H1 (cell line): ENCODE results near the gene MICALL1. TPM values are rescaled to one million over a fixed set of nuclear protein-coding genes. Genes with fewer than 3 reads are reported as not detected.

Experiments used
- CTCF ChIA-PET: fragments of 300-600 bp; sonication (Branson Sonifier 250); formaldehyde crosslinking; loops from one replicate; lab custom pipeline; 2021; ENCODE audit not compliant: partially characterized antibody; lab: Charles Lee
- POLR2A ChIA-PET: fragments of 300-600 bp; sonication (Branson Sonifier 250); formaldehyde crosslinking; loops from one replicate; lab custom pipeline; 2021; ENCODE audit warnings: inconsistent platforms; ENCODE audit not compliant: partially characterized antibody; lab: Charles Lee
- DNase-seq, 2 experiments: peaks; one replicate each; pipeline versions ENCODE4 v3.0.0 to v3.0.0-alpha.2; 2010 to 2022; ENCODE audit warnings: low spot score in 2 of 2, low read depth in 1 of 2, mixed read lengths in 1 of 2
- FAIRE-seq: peaks from 2 replicates; lab custom pipeline; 2011; peaks lifted over from hg19 to GRCh38; lab: Jason Lieb, UNC
- H2AFZ ChIP-seq: 2 replicates; pipeline ENCODE4 v1.8.1; 2012; ENCODE audit warnings: low read length, inconsistent platforms
- H2AK5ac ChIP-seq: 2 replicates; pipeline ENCODE4 v1.6.1; 2013; ENCODE audit warnings: low read depth, low read length
- H2BK120ac ChIP-seq: replicated peaks from 2 replicates; pipeline ENCODE3; 2013; ENCODE audit warnings: low read depth, low read length, inconsistent platforms
- H2BK12ac ChIP-seq: 2 replicates; pipeline ENCODE4 v1.6.1; 2013; ENCODE audit warnings: low read depth, low read length
- H2BK15ac ChIP-seq: 2 replicates; pipeline ENCODE4 v1.6.1; 2013; ENCODE audit warnings: low read length
- H2BK20ac ChIP-seq: 2 replicates; pipeline ENCODE4 v1.6.1; 2013; ENCODE audit warnings: low read length
- H2BK5ac ChIP-seq: 2 replicates; pipeline ENCODE4 v1.6.1; 2013; ENCODE audit warnings: low read depth, low read length
- H3K14ac ChIP-seq: 2 replicates; pipeline ENCODE4 v1.6.1; 2013; ENCODE audit warnings: inconsistent platforms; ENCODE audit not compliant: insufficient read length
- H3K18ac ChIP-seq: 2 replicates; pipeline ENCODE4 v1.6.1; 2013; ENCODE audit warnings: low read length; ENCODE audit errors: extremely low read depth
- H3K23ac ChIP-seq: 2 replicates; pipeline ENCODE4 v1.6.1; 2013; ENCODE audit warnings: inconsistent platforms; ENCODE audit not compliant: insufficient read length
- H3K23me2 ChIP-seq: 2 replicates; pipeline ENCODE4 v1.6.1; 2013; ENCODE audit warnings: low read depth, low read length
- H3K27ac ChIP-seq: 2 replicates; pipeline ENCODE4 v1.6.1; 2011; ENCODE audit warnings: low read depth, low read length, inconsistent platforms
- H3K27me3 ChIP-seq, 4 experiments: replicated peaks in 1 of 4; 1 replicate in 1 of 4; 2 replicates in 3 of 4; pipeline versions ENCODE4 v1.6.1 to v1.8.1; 2011 to 2013; ENCODE audit warnings: low read length in 3 of 4, mild to moderate bottlenecking in 3 of 4, inconsistent platforms in 2 of 4, mixed read lengths in 2 of 4, moderate library complexity in 1 of 4; ENCODE audit not compliant: control insufficient read depth in 3 of 4, insufficient read depth in 3 of 4; ENCODE audit errors: extremely low read depth in 1 of 4
- H3K36me3 ChIP-seq, 4 experiments: 2 replicates each; pipeline versions ENCODE4 v1.6.1 to v1.8.1; 2011 to 2013; ENCODE audit warnings: mild to moderate bottlenecking in 4 of 4, low read length in 3 of 4, moderate library complexity in 2 of 4, control low read depth in 1 of 4, inconsistent platforms in 1 of 4; ENCODE audit not compliant: insufficient read depth in 4 of 4, control insufficient read depth in 2 of 4
- H3K4ac ChIP-seq: replicated peaks from 2 replicates; pipeline ENCODE3; 2013; ENCODE audit warnings: low read length, low read depth, mixed read lengths, inconsistent platforms; ENCODE audit not compliant: insufficient read length
- H3K4me1 ChIP-seq, 4 experiments: replicated peaks in 1 of 4; 1 replicate in 1 of 4; 2 replicates in 3 of 4; pipeline versions ENCODE4 v1.6.1 to v1.8.1; 2011 to 2013; ENCODE audit warnings: low read length in 3 of 4, inconsistent platforms in 2 of 4, mixed read lengths in 1 of 4; ENCODE audit not compliant: insufficient read depth in 4 of 4, control insufficient read depth in 3 of 4
- H3K4me2 ChIP-seq, 2 experiments: 2 replicates each; pipeline versions ENCODE4 v1.6.1 to v1.8.1; 2011 to 2013; ENCODE audit warnings: low read depth in 2 of 2, low read length in 2 of 2, control low read depth in 1 of 2, inconsistent platforms in 1 of 2, mild to moderate bottlenecking in 1 of 2; ENCODE audit not compliant: insufficient read depth in 1 of 2
- H3K4me3 ChIP-seq, 4 experiments: fragments of 200-600, 300-600 bp in 1 of 4; sonication (generic), shearing (Covaris generic), sonication (Bioruptor Twin) in 1 of 4; 2 replicates each; pipeline versions ENCODE4 v1.5.1 to v1.8.1; 2011 to 2016; ENCODE audit warnings: low read length in 4 of 4, low read depth in 3 of 4, control low read depth in 2 of 4, inconsistent platforms in 2 of 4, mild to moderate bottlenecking in 2 of 4, mixed read lengths in 1 of 4, moderate library complexity in 1 of 4; ENCODE audit not compliant: insufficient read depth in 2 of 4; ENCODE audit errors: extremely low read depth in 1 of 4
- H3K56ac ChIP-seq: replicated peaks from 2 replicates; pipeline ENCODE3; 2013; ENCODE audit warnings: low read depth, mild to moderate bottlenecking, mixed read lengths, low read length, inconsistent platforms; ENCODE audit not compliant: insufficient read length
- H3K79me1 ChIP-seq: 2 replicates; pipeline ENCODE4 v1.6.1; 2013; ENCODE audit warnings: low read depth, low read length, control low read depth
- H3K79me2 ChIP-seq, 2 experiments: 2 replicates each; pipeline versions ENCODE4 v1.6.1 to v1.8.1; 2012 to 2013; ENCODE audit warnings: low read length in 2 of 2, mild to moderate bottlenecking in 2 of 2, inconsistent platforms in 1 of 2; ENCODE audit not compliant: insufficient read depth in 2 of 2, control insufficient read depth in 1 of 2
- H3K9ac ChIP-seq, 4 experiments: replicated peaks in 1 of 4; 1 replicate in 1 of 4; 2 replicates in 3 of 4; pipeline versions ENCODE4 v1.6.1 to v1.8.1; 2011 to 2013; ENCODE audit warnings: low read depth in 3 of 4, low read length in 3 of 4, control low read depth in 2 of 4, mild to moderate bottlenecking in 2 of 4, moderate library complexity in 2 of 4, inconsistent platforms in 1 of 4; ENCODE audit errors: extremely low read depth in 1 of 4
- H3K9me3 ChIP-seq, 2 experiments: 2 replicates each; pipeline versions ENCODE4 v1.6.1 to v1.8.1; 2012 to 2013; ENCODE audit warnings: mild to moderate bottlenecking in 2 of 2, moderate library complexity in 2 of 2, control low read depth in 1 of 2, inconsistent platforms in 1 of 2, low read depth in 1 of 2, low read length in 1 of 2, mixed read lengths in 1 of 2; ENCODE audit not compliant: insufficient read depth in 2 of 2
- H4K20me1 ChIP-seq, 2 experiments: replicated peaks in 1 of 2; 2 replicates each; pipeline versions ENCODE3 to v1.8.1; 2011 to 2013; ENCODE audit warnings: inconsistent platforms in 2 of 2, low read length in 2 of 2, mild to moderate bottlenecking in 1 of 2; ENCODE audit not compliant: insufficient read depth in 2 of 2, control insufficient read depth in 1 of 2
- H4K5ac ChIP-seq: 2 replicates; pipeline ENCODE4 v1.6.1; 2013; ENCODE audit warnings: low read length, low read depth, mixed read lengths, inconsistent platforms; ENCODE audit not compliant: insufficient read length
- H4K8ac ChIP-seq: 2 replicates; pipeline ENCODE4 v1.8.0; 2013; ENCODE audit warnings: mild to moderate bottlenecking, moderate library complexity, low read length, inconsistent platforms; ENCODE audit not compliant: insufficient read depth; ENCODE audit errors: extremely low read depth
- H4K91ac ChIP-seq: replicated peaks from 2 replicates; pipeline ENCODE3; 2013; ENCODE audit warnings: low read length, mixed read lengths, inconsistent platforms; ENCODE audit not compliant: insufficient read length
- CBX8 ChIP-seq: fragments of 300-800, 300-1000 bp; sonication (generic); IDR thresholded peaks from 2 replicates; pipeline ENCODE4 v1.7.1; 2016; ENCODE audit warnings: low read depth, low read length, borderline replicate concordance
- EP300 ChIP-seq, 2 experiments: IDR thresholded peaks; 1 replicate in 1 of 2; 2 replicates in 1 of 2; pipeline ENCODE4 v1.6.1; 2011 to 2012; ENCODE audit warnings: low read depth in 2 of 2, low read length in 2 of 2, mild to moderate bottlenecking in 2 of 2, borderline replicate concordance in 1 of 2, inconsistent platforms in 1 of 2, moderate library complexity in 1 of 2
- EZH2 ChIP-seq: fragments of 200-600 bp; sonication (generic); IDR thresholded peaks from 2 replicates; pipeline ENCODE4 v1.7.1; 2012; ENCODE audit warnings: low read depth, mild to moderate bottlenecking, moderate library complexity, low read length, inconsistent platforms; ENCODE audit not compliant: severe bottlenecking
- FOSL1 ChIP-seq: IDR thresholded peaks from 2 replicates; pipeline ENCODE4 v1.6.1; 2011; ENCODE audit warnings: mild to moderate bottlenecking, low read depth, low read length, moderate library complexity; ENCODE audit not compliant: insufficient read depth
- NANOG ChIP-seq: IDR thresholded peaks from 2 replicates; pipeline ENCODE4 v1.6.1; 2011; ENCODE audit warnings: low read length, low read depth, mild to moderate bottlenecking, inconsistent platforms; ENCODE audit not compliant: insufficient read depth, poor library complexity, severe bottlenecking
- POLR2A ChIP-seq, 2 experiments: IDR thresholded peaks; 1 replicate in 1 of 2; 2 replicates in 1 of 2; pipeline ENCODE4 v1.6.1; 2011; ENCODE audit warnings: low read depth in 2 of 2, low read length in 2 of 2, mild to moderate bottlenecking in 2 of 2; ENCODE audit errors: control extremely low read depth in 1 of 2
- RBBP5 ChIP-seq: IDR thresholded peaks from 2 replicates; pipeline ENCODE4 v1.7.1; 2012; ENCODE audit warnings: low read depth, mild to moderate bottlenecking, inconsistent platforms, low read length, moderate library complexity, borderline replicate concordance
- RXRA ChIP-seq: IDR thresholded peaks from 2 replicates; pipeline ENCODE4 v1.6.1; 2011; ENCODE audit warnings: low read depth, mild to moderate bottlenecking, low read length, moderate library complexity; ENCODE audit not compliant: insufficient read depth
- TCF12 ChIP-seq: IDR thresholded peaks from 2 replicates; pipeline ENCODE4 v1.6.1; 2011; ENCODE audit warnings: low read depth, mild to moderate bottlenecking, low read length
- WGBS, 2 experiments: shearing (Covaris generic) in 1 of 2; methylation state at CpG; one replicate each; pipeline versions ENCODE4 v1.1.6 to v1.1.7; 2013 to 2015; ENCODE audit warnings: low lambda C conversion rate in 2 of 2, mixed read lengths in 2 of 2, inconsistent platforms in 1 of 2, low coverage in 1 of 2, missing lambda C conversion rate in 1 of 2; ENCODE audit not compliant: insufficient replicate concordance in 2 of 2, insufficient coverage in 1 of 2, insufficient read length in 1 of 2; ENCODE audit errors: extremely low coverage in 1 of 2, missing lambda C conversion rate in 1 of 2; 5-methylcytosine and 5-hydroxymethylcytosine counted together
- polyA plus RNA-seq, 7 experiments: library from polyadenylated mRNA; depleted of rRNA in 3 of 7; stranded (reverse) in 5 of 7; unstranded in 2 of 7; fragments of >200 nt in 5 of 7; fragments of 200-250 nt in 2 of 7; gene quantifications; 1 replicate in 5 of 7; 2 replicates in 1 of 7; 4 replicates in 1 of 7; pipeline versions ENCODE4 v1.2.1 to v1.2.3, GENCODE V29; 2011 to 2013; ENCODE audit warnings: missing spikeins in 2 of 7, mixed read lengths in 2 of 7
- total RNA-seq: library from RNA; stranded (reverse); fragmentation: NEBNext Ultra II Directional; extraction: Animal tissue kit (Norgen Biotek cat#: 25700); gene quantifications from 2 replicates; pipeline ENCODE4 v1.2.1, GENCODE V29; 2021
- TF ChIP-seq, protein P1 (sequence below): IDR thresholded peaks from 2 replicates; pipeline ENCODE4 v1.6.1; 2012; ENCODE audit warnings: inconsistent platforms

MICALL1 gene
- total and polyA plus RNA-seq, 2 of the 8 experiments (the other 6 are each of a cell fraction or from before 2014, with no cell fraction given), result 17.7 to 32.1 TPM

DNA sequence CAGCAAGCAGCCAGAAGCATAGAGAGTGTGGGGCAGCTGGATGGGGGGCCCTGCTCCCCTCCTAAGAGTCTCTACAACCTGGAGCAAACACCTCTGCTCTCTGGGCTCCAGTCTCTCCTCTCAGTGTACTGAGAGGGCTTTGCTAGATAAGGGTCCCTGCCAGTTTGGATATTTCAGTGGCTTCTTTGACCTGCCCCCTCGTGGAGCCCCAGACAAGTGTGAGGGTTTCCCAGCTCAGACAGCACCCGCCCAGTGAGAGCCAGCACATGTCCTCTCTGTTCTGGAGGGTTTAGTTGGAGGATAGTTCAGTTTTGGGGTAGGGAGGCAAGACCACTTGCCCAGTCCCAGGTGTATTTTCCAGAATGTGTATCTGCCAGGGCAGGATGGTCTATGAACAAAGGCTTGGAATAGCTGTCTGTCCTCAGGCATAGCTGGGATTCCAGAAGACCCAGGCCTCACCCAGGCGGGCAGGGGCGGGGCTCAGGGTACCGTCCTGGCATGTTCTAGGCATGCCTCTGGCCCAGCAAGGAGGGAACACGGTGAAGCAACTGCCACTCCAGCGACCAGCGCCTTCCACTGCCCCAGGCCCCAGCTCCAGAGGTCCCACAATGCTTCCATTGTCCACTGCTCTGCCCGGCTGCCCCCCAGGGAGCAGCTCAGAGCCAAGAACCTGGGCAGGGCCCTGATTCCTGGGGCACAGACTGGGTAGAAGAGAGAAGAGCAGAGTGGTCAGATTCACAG is 7.5 kb upstream of the MICALL1 start:
- Histone ChIP-seq H3K9ac (no peak overlapping the region), H3K23me2 (no peaks in the 10 kb centered on the region), H3K27me3 (no peaks in the 10 kb centered on the region), H3K23ac (no peak overlapping the region), H3K4me3 (no peak overlapping the region), H2BK20ac (peak overlapping the region; percentile 1; the same call in 1 of the 2 replicates), H3K14ac (no peak overlapping the region), H2AK5ac (0 out of 2 replicates have a peak overlapping the region, but pooled peaks have one; percentile 47), H2BK12ac (peak overlapping the region; percentile 39; the same call in 1 of the 2 replicates), H3K79me1 (no peaks in the 10 kb centered on the region), H4K91ac (peak overlapping the region; percentile 50), H4K8ac (peak overlapping the region; percentile 80), H3K4ac (peak overlapping the region; percentile 44), H3K79me2 (no peaks in the 10 kb centered on the region), H2BK15ac (peak overlapping the region; percentile 20; the same call in 1 of the 2 replicates), H3K4me1 (peaks cover 16 to 24% (median 19%) of the 10 kb centered on the region in 4 experiments), H3K56ac (no peak overlapping the region), H2BK120ac (peak overlapping the region; percentile 72), H3K4me2 (no peak overlapping the region), H3K27ac (0 out of 2 replicates have a peak overlapping the region, but pooled peaks have one; percentile 21), H4K20me1 (no peaks in the 10 kb centered on the region), H3K9me3 (no peaks in the 10 kb centered on the region), H2BK5ac (peak overlapping the region; percentile 84; the same call in 1 of the 2 replicates), H3K18ac (peak overlapping the region; percentile 48), H3K36me3 (no peaks in the 10 kb centered on the region; a peak in 1 of 8 replicates), H2AFZ (no peak overlapping the region), H4K5ac (peak overlapping the region; percentile 45)
- 70% methylated on average over 8 of the region's 9 CpGs; no CpG with 5 or more reads in 1 of the 2 experiments for WGBS, 2 experiments
- peak in 1 of 2 experiments; percentile 60 for DNase-seq
- CTCF ChIA-PET, result interaction anchor here (1.0 to 15.4 kb wide), 7 partner anchors 9 to 354 kb away, joined by 3 to 158 read pairs (median 5); no protein-coding TSS in a partner anchor
- POLR2A ChIA-PET, result interaction anchor here (0.7 to 9.8 kb wide), 13 partner anchors 10 to 94 kb away, joined by 3 to 150 read pairs (median 3); partner anchors contain the start of genes C22orf23, MICALL1 and POLR2F
- no peak for FAIRE-seq
- no peak for TF ChIP-seq CBX8
- TF ChIP-seq, protein P1, sequence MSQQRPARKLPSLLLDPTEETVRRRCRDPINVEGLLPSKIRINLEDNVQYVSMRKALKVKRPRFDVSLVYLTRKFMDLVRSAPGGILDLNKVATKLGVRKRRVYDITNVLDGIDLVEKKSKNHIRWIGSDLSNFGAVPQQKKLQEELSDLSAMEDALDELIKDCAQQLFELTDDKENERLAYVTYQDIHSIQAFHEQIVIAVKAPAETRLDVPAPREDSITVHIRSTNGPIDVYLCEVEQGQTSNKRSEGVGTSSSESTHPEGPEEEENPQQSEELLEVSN, result no peak
- TF ChIP-seq TCF12, result no peak
- TF ChIP-seq EZH2, result no peak
- no peak for TF ChIP-seq RBBP5
- TF ChIP-seq FOSL1, result no peak
- no peak for TF ChIP-seq EP300 (IDR thresholded peaks at IDR 0.05; ENCODE audit: borderline replicate concordance in 1 of 2, low read depth in 2 of 2, low read length in 2 of 2)
- no peak for TF ChIP-seq NANOG
- no peak for TF ChIP-seq RXRA
- no peak for TF ChIP-seq POLR2A (IDR thresholded peaks at IDR 0.05; ENCODE audit: control extremely low read depth in 1 of 2, low read depth in 2 of 2, low read length in 2 of 2)
